ENCODE measurements around the gene ASB16. TPM values are rescaled to one million over a fixed set of nuclear protein-coding genes. Genes with fewer than 3 reads are reported as not detected.

Gene ASB16
- total and polyA plus RNA-seq, 10 donors = 0.09 to 0.57 (median 0.16) TPM; not detected in 7

- H3K4me3 ChIP-seq = no peak overlapping the region
- peaks cover 0 to 97% (median 92%) of the 10 kb centered on the region in 6 donors for H3K36me3 ChIP-seq
- DNase-seq = no peak
- no peak for TF ChIP-seq POLR2A (IDR thresholded peaks at IDR 0.05)
- TF ChIP-seq POLR2AphosphoS5 (IDR thresholded peaks at IDR 0.05) = no peak
- TF ChIP-seq, protein P1, sequence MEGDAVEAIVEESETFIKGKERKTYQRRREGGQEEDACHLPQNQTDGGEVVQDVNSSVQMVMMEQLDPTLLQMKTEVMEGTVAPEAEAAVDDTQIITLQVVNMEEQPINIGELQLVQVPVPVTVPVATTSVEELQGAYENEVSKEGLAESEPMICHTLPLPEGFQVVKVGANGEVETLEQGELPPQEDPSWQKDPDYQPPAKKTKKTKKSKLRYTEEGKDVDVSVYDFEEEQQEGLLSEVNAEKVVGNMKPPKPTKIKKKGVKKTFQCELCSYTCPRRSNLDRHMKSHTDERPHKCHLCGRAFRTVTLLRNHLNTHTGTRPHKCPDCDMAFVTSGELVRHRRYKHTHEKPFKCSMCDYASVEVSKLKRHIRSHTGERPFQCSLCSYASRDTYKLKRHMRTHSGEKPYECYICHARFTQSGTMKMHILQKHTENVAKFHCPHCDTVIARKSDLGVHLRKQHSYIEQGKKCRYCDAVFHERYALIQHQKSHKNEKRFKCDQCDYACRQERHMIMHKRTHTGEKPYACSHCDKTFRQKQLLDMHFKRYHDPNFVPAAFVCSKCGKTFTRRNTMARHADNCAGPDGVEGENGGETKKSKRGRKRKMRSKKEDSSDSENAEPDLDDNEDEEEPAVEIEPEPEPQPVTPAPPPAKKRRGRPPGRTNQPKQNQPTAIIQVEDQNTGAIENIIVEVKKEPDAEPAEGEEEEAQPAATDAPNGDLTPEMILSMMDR (IDR thresholded peaks at IDR 0.05 in 8 of 11, conservative IDR thresholded peaks at IDR 0.05 in 3 of 11) = no peak
- WGBS, 5 donors = 90 to 94% (median 93%) methylated on average over 17 to 30 of the region's 30 CpGs
- intact Hi-C loops (cut with DNase I; ENCODE audit: low total_unique reads) = no loop called here
- H3K27me3 ChIP-seq (replicated peaks in 1 of 7) = no peaks in the 10 kb centered on the region
- peak overlapping the region in 2 of 8 donors; percentile 72 to 100 for H3K27ac ChIP-seq
- H3K9me3 ChIP-seq = no peaks in the 10 kb centered on the region
- H3K4me1 ChIP-seq = peaks cover 19 to 85% (median 53%) of the 10 kb centered on the region in 6 donors
These were observed 41.1 kb downstream of the ASB16 start for GRCh38 chr17:44211281-44212265.

GRCh38 chr17:44212507-44213402 is 42.3 kb downstream of the ASB16 start:
- DNase-seq = peak; percentile 78
- Histone ChIP-seq H3K27me3 (replicated peaks in 1 of 7) (no peaks in the 10 kb centered on the region), H3K36me3 (peaks cover 0 to 97% (median 82%) of the 10 kb centered on the region in 6 donors), H3K9me3 (no peaks in the 10 kb centered on the region), H3K27ac (peak overlapping the region in 3 of 8 donors; percentile 99 to 100 (median 100)), H3K4me3 (no peak overlapping the region), H3K4me1 (peaks cover 31 to 97% (median 64%) of the 10 kb centered on the region in 6 donors)
- peak in 2 of 3 donors; percentile 47 to 76 for TF ChIP-seq POLR2AphosphoS5 (IDR thresholded peaks at IDR 0.05)
- TF ChIP-seq POLR2A (IDR thresholded peaks at IDR 0.05) = no peak
- intact Hi-C loops (cut with DNase I; ENCODE audit: low total_unique reads) = no loop called here
- 82 to 92% (median 86%) methylated on average over 26 to 31 of the region's 31 CpGs for whole genome bisulfite sequencing, 5 donors

DNA sequence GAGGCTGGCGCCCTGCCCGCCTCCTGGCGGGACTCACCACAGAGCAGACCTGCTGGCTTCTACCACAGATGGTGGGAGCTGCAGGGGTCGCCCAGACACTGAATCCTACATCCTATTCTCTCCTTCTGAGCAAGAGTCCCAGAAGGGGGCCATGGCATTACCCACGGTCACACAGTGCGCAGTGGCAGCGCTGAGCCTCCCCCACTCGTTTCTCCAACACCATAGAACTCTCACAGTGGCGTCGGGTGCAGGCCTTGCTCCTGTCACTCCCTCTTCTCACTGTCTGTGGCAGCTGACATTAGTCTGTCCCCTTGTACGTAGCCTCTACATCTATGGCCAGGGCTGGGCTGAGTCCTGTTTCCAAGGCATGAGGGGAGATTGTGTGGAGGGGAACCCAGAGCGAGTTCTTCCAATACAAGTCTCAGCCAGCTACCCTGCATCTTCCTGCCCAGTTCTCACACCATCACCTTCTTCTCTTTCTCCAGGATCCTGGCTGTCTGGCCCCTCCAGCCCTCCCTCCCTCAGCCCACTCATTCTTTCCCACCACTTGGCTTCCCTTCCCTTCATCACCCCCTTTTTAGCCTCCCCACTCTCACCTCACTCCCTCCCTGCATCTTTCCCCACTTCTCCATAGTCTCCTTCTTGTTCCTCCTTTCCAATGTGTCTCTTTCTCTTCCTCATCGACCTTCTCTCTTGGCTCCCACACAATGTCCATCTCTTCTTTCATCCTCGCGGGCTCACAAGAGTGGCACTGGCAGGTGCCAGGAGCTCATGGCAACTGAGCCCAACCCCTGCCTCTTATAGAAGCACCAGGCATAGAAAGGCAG is 43.1 kb downstream of the ASB16 start:
- 88 to 91% (median 90%) methylated on average over 12 to 15 of the region's 15 CpGs for WGBS, 5 donors
- no peaks in the 10 kb centered on the region for H3K9me3 ChIP-seq
- H3K4me3 ChIP-seq = no peak overlapping the region
- H3K36me3 ChIP-seq = peaks cover 0 to 89% (median 74%) of the 10 kb centered on the region in 6 donors
- TF ChIP-seq, protein P1 (IDR thresholded peaks at IDR 0.05 in 8 of 11, conservative IDR thresholded peaks at IDR 0.05 in 3 of 11) = no peak
- TF ChIP-seq POLR2A (IDR thresholded peaks at IDR 0.05) (no peak), POLR2AphosphoS5 (IDR thresholded peaks at IDR 0.05) (no peak)
- peak overlapping the region in 4 of 8 donors; percentile 2 to 100 (median 100) for H3K27ac ChIP-seq
- intact Hi-C loops (cut with DNase I; ENCODE audit: low total_unique reads) = no loop called here
- no peaks in the 10 kb centered on the region for H3K27me3 ChIP-seq (replicated peaks in 1 of 7)
- H3K4me1 ChIP-seq = peaks cover 35 to 98% (median 70%) of the 10 kb centered on the region in 6 donors
- DNase-seq = peak; percentile 74

DNA sequence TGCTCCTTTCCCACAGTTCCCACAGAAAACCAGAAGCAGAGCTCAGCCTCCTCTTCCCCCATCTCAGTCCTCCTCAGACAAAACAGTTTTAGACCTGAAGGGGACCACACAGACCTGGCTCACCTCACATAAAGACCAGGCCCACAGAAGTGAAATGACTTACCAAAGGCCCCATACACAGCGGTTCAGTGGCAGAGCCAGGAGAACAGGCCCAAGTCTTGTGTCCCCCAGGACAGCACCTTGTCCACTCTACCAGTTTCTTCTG is 43.7 kb downstream of the ASB16 start:
- Histone ChIP-seq H3K4me1 (peaks cover 35 to 92% (median 70%) of the 10 kb centered on the region in 6 donors), H3K27me3 (replicated peaks in 1 of 7) (no peaks in the 10 kb centered on the region), H3K36me3 (peaks cover 0 to 83% (median 68%) of the 10 kb centered on the region in 6 donors), H3K27ac (peak overlapping the region in 5 of 8 donors; percentile 2 to 100 (median 99)), H3K9me3 (no peaks in the 10 kb centered on the region), H3K4me3 (no peak overlapping the region)
- intact Hi-C loops (cut with DNase I; ENCODE audit: low total_unique reads) = no loop called here
- no peak for DNase-seq
- TF ChIP-seq POLR2A (IDR thresholded peaks at IDR 0.05) (no peak), POLR2AphosphoS5 (IDR thresholded peaks at IDR 0.05) (no peak)
- TF ChIP-seq, protein P1 (IDR thresholded peaks at IDR 0.05 in 8 of 11, conservative IDR thresholded peaks at IDR 0.05 in 3 of 11) = no peak
- WGBS, 5 donors = 88 to 100% (median 96%) methylated on average over 1 of the region's 1 CpG; no CpG with 5 or more reads in 1 of the 5 donors

Data from spleen (tissue), 11 donors.